ENCODE data around the gene STAT1.

STAT1 gene

DNA sequence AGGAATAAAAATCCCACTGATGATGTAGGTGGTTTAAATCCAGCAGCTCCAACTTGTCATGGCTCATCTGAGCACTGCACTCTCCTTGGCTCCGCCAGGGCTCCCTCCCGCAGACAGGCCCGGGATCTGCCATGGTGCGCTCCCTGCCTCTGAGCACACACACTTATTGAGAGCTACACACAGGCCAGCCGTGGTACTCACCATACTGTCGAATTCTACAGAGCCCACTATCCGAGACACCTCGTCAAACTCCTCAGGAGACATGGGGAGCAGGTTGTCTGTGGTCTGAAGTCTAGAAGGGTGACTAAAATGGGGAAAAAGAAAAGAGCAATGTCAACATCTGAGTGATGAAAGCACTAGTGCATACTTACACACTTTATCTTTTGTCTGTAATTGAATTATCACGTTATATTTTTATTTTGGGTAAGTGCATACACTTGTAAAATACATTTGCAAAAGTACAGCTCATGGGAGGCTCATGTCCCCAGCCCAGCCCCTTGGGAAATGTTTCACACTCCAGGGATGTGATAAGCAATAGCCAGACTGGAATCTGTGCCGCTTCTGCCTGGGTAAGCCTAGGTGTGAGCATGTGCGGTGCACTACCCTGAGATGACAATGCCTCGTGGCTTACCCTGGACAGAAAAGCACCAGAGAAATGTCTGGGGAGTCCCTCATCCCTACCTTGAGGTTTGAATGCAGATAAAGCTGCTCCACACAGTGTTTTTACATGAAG is 39.2 kb downstream of the STAT1 start:
- Histone ChIP-seq H3K4me3 (ENCODE audit: low read length) (no peak overlapping the region), H3K36me3 (ENCODE audit: control insufficient read depth, insufficient read depth, low read length) (peaks cover 25% of the 10 kb centered on the region; the same call in 1 of the 2 replicates), H3K27me3 (ENCODE audit: control insufficient read depth, insufficient read depth, low read length) (no peaks in the 10 kb centered on the region; the same call in 1 of the 2 replicates), H3K27ac (ENCODE audit: low read length) (no peak overlapping the region), H3K4me1 (ENCODE audit: control insufficient read depth, insufficient read depth, low read length) (no peaks in the 10 kb centered on the region), H3K9me3 (ENCODE audit: control insufficient read depth, insufficient read depth, low read length) (no peaks in the 10 kb centered on the region)
- no CpG with 5 or more reads among the region's 12 CpGs for WGBS (ENCODE audit: insufficient coverage, insufficient read length)
- DNase-seq (ENCODE audit: low read depth, low spot score) = no peak

DNA sequence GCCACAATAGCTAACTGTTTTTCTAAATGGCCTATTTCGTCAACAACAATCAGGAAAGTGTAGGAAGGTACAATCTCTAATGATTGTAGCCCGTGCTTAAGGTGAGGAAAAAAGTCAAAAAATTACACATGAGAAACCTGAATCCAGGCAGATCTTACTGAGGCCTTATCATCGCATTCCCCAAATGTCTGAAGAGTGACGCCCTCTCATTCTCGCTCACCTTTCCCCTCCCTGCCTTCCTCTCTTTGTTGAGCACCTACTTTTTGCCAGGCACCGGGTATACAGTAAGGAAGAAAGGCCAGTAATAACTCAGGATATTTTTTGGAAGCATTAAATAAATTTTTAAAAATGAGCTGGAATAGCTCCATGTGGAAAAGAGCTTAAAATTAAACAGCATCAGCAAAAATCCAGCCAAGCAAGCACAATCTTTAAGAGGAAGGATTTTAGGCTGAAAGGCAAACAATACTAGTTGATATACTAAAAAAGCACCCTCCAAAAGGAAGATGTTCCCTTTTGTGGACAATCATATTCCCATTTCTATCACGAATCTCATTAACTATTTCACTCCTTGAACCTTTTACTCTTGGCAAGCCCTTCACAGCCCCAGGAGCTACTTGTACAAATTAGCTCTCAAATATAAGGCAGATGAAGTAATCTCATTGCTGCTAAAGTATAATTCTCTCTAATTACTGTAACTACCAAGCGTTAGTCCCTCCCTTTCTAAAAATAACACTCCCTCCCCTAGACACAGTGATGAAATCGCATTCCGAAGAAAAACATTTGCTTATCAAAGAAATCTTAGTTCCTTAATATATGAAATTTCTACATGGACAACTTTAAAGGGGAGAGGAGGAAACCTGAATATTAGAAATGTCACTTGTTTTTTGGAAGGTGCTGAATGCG is 40.0 kb downstream of the STAT1 start:
- H3K4me3 ChIP-seq (ENCODE audit: low read length) = no peak overlapping the region
- no peaks in the 10 kb centered on the region for H3K4me1 ChIP-seq (ENCODE audit: control insufficient read depth, insufficient read depth, low read length)
- H3K27ac ChIP-seq (ENCODE audit: low read length) = no peak overlapping the region
- H3K9me3 ChIP-seq (ENCODE audit: control insufficient read depth, insufficient read depth, low read length) = no peaks in the 10 kb centered on the region
- peaks cover 24% of the 10 kb centered on the region; the same call in 1 of the 2 replicates for H3K36me3 ChIP-seq (ENCODE audit: control insufficient read depth, insufficient read depth, low read length)
- WGBS (ENCODE audit: insufficient coverage, insufficient read length) = no CpG with 5 or more reads among the region's 11 CpGs
- no peak for DNase-seq (ENCODE audit: low read depth, low spot score)
- H3K27me3 ChIP-seq (ENCODE audit: control insufficient read depth, insufficient read depth, low read length) = no peaks in the 10 kb centered on the region; the same call in 1 of the 2 replicates

DNA sequence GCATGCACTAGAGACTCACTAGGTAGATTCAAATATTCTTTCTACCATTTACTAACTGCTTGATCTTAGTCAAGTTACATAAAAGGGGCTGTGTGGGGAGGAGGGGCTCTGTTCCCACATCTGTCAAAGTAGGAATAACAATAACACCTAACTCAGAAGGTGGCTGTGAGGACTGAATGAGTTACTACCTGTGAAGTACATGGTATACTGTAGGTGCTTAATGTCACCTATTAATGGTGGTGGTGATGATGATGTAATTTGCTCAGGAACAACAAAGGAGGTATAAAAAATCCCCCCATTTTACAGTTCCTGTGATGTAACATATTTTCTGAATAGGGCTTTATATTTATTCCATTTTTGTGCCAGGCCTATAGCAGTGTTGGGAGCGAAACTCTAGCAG is 40.7 kb downstream of the STAT1 start:
- Histone ChIP-seq H3K36me3 (ENCODE audit: control insufficient read depth, insufficient read depth, low read length) (peaks cover 21% of the 10 kb centered on the region; the same call in 1 of the 2 replicates), H3K27me3 (ENCODE audit: control insufficient read depth, insufficient read depth, low read length) (no peaks in the 10 kb centered on the region; the same call in 1 of the 2 replicates), H3K4me3 (ENCODE audit: low read length) (no peak overlapping the region), H3K27ac (ENCODE audit: low read length) (no peak overlapping the region), H3K9me3 (ENCODE audit: control insufficient read depth, insufficient read depth, low read length) (no peaks in the 10 kb centered on the region), H3K4me1 (ENCODE audit: control insufficient read depth, insufficient read depth, low read length) (no peaks in the 10 kb centered on the region)
- WGBS (ENCODE audit: insufficient coverage, insufficient read length) = no CpG with 5 or more reads among the region's 1 CpG
- no peak for DNase-seq (ENCODE audit: low read depth, low spot score)

DNA sequence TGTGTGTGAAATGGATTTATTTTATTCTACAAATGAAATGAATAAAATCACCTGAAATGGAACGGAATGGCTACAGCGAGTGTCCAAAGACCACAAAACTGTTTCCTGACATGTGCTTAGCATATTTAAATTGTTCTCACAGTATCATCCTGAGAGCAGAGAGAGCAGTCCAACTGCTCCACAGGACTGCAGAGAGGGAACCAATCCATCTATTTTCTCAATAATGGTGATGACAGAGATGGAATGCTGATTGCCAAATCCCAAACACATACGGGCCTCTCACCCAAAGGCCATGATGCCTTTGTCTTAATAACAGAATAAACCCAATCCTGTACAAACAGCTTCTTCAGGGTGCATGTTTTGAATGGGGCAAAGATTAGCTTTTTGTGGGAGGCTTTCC is 41.1 kb downstream of the STAT1 start:
- H3K9me3 ChIP-seq (ENCODE audit: control insufficient read depth, insufficient read depth, low read length) = no peaks in the 10 kb centered on the region
- H3K4me3 ChIP-seq (ENCODE audit: low read length) = no peak overlapping the region
- WGBS (ENCODE audit: insufficient coverage, insufficient read length) = no CpG with 5 or more reads among the region's 3 CpGs
- H3K27ac ChIP-seq (ENCODE audit: low read length) = no peak overlapping the region
- no peak for DNase-seq (ENCODE audit: low read depth, low spot score)
- peaks cover 21% of the 10 kb centered on the region; the same call in 1 of the 2 replicates for H3K36me3 ChIP-seq (ENCODE audit: control insufficient read depth, insufficient read depth, low read length)
- H3K4me1 ChIP-seq (ENCODE audit: control insufficient read depth, insufficient read depth, low read length) = no peaks in the 10 kb centered on the region
- no peaks in the 10 kb centered on the region; the same call in 1 of the 2 replicates for H3K27me3 ChIP-seq (ENCODE audit: control insufficient read depth, insufficient read depth, low read length)

DNA sequence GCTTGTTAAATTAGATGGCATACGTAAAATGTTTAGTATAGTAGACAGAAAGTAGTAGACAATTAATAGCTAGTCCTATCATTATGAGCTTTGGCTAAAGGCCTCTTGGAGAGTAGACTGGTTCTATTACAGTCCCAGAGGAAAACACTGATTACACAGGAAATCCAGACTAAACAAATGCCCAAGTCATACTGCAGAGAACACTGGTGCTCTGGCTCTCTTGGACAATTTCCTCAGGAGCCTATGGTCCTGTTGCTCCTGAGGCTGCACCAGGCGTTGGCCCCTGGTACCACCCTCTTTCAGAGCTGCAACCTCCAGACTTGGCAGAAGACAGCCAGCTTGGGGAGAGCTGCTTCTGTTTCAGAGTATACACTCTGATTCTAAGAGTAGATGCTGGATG is 41.8 kb downstream of the STAT1 start:
- no peak overlapping the region for H3K4me3 ChIP-seq (ENCODE audit: low read length)
- DNase-seq (ENCODE audit: low read depth, low spot score) = no peak
- H3K9me3 ChIP-seq (ENCODE audit: control insufficient read depth, insufficient read depth, low read length) = no peaks in the 10 kb centered on the region
- H3K27ac ChIP-seq (ENCODE audit: low read length) = no peak overlapping the region
- no peaks in the 10 kb centered on the region for H3K4me1 ChIP-seq (ENCODE audit: control insufficient read depth, insufficient read depth, low read length)
- WGBS (ENCODE audit: insufficient coverage, insufficient read length) = no CpG with 5 or more reads among the region's 2 CpGs
- no peaks in the 10 kb centered on the region; the same call in 1 of the 2 replicates for H3K27me3 ChIP-seq (ENCODE audit: control insufficient read depth, insufficient read depth, low read length)
- H3K36me3 ChIP-seq (ENCODE audit: control insufficient read depth, insufficient read depth, low read length) = peaks cover 19% of the 10 kb centered on the region; the same call in 1 of the 2 replicates

DNA sequence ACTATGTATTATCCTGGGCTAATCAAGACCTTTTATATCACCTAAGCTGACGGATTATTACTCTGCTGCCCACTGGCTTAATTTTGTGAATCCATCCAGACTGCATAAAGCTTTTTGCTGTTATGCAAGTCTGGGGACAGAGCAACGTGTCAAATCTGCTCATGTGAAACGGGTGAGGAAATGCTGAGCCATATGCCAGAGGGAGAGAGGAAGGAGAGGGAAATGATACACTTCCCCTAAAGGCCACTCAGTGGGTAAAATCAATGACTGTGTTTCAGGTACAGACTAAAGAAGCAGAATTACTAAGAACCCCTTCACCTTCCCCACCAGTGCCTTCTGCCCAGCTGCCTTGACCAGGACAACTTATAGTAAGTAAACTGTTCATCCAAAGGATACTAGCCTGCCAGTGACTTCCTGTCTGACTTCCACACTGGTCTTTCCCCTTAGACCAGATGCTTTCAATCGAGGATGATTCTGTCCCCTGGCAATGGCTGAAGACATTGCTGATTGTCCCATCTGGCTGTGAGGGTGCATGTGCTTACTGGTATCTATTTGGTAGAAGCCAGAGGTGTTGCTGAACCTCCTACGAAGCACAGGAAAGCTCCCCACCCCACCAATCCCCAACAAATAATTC is 43.0 kb downstream of the STAT1 start:
- H3K27ac ChIP-seq (ENCODE audit: low read length) = no peak overlapping the region
- H3K27me3 ChIP-seq (ENCODE audit: control insufficient read depth, insufficient read depth, low read length) = no peaks in the 10 kb centered on the region; the same call in 1 of the 2 replicates
- no peak overlapping the region for H3K4me3 ChIP-seq (ENCODE audit: low read length)
- H3K4me1 ChIP-seq (ENCODE audit: control insufficient read depth, insufficient read depth, low read length) = no peaks in the 10 kb centered on the region
- H3K9me3 ChIP-seq (ENCODE audit: control insufficient read depth, insufficient read depth, low read length) = no peaks in the 10 kb centered on the region
- H3K36me3 ChIP-seq (ENCODE audit: control insufficient read depth, insufficient read depth, low read length) = peaks cover 13% of the 10 kb centered on the region; the same call in 1 of the 2 replicates
- no CpG with 5 or more reads among the region's 5 CpGs for WGBS (ENCODE audit: insufficient coverage, insufficient read length)
- DNase-seq (ENCODE audit: low read depth, low spot score) = no peak

DNA sequence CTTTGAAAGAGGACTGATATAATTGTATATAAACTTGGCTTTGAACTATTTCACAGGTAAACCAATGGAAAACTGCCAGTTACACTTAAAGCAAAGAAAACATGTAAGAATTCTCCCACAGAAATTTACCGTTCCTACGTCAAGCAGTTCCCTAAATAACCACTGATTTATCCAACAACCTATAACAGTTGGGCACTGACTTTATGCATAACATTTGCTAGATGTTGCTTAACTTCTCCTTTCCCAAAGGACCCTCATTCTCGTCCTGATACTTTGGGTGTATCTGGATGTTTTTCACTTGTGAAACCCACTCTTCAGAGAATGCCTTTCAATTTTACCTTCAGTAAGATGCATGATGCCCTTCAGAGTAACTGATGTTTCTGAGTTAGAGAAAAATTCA is 43.8 kb downstream of the STAT1 start:
- DNase-seq (ENCODE audit: low read depth, low spot score) = no peak
- H3K27ac ChIP-seq (ENCODE audit: low read length) = no peak overlapping the region
- peaks cover 12% of the 10 kb centered on the region; the same call in 1 of the 2 replicates for H3K36me3 ChIP-seq (ENCODE audit: control insufficient read depth, insufficient read depth, low read length)
- H3K9me3 ChIP-seq (ENCODE audit: control insufficient read depth, insufficient read depth, low read length) = no peaks in the 10 kb centered on the region
- WGBS (ENCODE audit: insufficient coverage, insufficient read length) = no CpG with 5 or more reads among the region's 3 CpGs
- H3K4me3 ChIP-seq (ENCODE audit: low read length) = no peak overlapping the region
- H3K27me3 ChIP-seq (ENCODE audit: control insufficient read depth, insufficient read depth, low read length) = no peaks in the 10 kb centered on the region; the same call in 1 of the 2 replicates
- no peaks in the 10 kb centered on the region for H3K4me1 ChIP-seq (ENCODE audit: control insufficient read depth, insufficient read depth, low read length)

DNA sequence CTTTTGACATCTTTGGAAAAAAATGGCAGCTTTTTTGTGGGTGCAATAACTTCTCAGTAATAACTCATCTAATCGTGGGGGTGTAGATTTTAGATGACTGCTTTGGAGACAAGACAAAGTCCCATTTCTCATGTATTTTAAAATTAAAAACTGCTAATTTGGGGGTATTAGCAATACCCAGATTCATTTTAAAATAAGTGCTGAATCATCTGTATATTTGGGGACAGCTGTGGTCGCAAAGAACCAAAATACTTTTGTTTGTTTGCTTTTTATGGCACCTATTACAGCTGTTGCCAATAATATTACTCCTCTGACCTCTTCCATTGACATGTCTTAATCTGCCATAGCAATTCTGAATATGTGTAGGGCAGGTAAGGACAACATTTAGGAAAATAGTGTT is 45.4 kb downstream of the STAT1 start:
- Histone ChIP-seq H3K27me3 (ENCODE audit: control insufficient read depth, insufficient read depth, low read length) (no peaks in the 10 kb centered on the region; the same call in 1 of the 2 replicates), H3K4me3 (ENCODE audit: low read length) (no peak overlapping the region), H3K36me3 (ENCODE audit: control insufficient read depth, insufficient read depth, low read length) (peaks cover 7% of the 10 kb centered on the region; the same call in 1 of the 2 replicates), H3K27ac (ENCODE audit: low read length) (no peak overlapping the region), H3K4me1 (ENCODE audit: control insufficient read depth, insufficient read depth, low read length) (no peaks in the 10 kb centered on the region), H3K9me3 (ENCODE audit: control insufficient read depth, insufficient read depth, low read length) (no peaks in the 10 kb centered on the region)
- DNase-seq (ENCODE audit: low read depth, low spot score) = no peak
- no CpG with 5 or more reads among the region's 2 CpGs for WGBS (ENCODE audit: insufficient coverage, insufficient read length)

DNA sequence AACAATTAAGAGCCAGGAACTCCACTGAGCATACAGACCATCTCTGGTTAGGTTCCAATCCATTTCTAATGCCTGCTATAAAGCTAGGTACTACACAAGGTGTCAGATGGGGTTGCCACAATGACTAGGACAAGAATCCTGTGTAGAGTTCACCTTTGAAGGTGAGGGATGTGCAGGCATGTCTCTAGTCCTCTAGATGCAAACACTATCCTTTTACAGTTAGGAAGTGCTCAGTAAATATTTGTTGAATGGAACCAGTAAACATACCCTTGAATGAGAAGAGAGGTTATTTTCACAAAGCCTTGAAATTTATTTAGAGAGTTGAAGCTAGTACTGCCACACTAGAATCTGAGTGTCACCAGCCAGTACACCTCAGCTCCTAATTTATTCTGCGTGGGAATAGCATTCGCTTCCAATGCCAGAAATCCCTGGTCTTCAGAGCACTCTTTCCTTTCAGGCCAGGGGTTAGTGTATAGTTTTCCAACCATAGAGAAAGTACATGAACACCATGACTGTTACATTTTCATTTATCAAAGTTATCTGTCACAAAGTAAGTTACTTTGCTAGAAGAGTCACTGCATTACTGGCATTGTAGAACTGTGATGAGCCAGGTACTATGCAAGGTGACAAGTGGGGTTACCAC is 48.3 kb downstream of the STAT1 start:
- Histone ChIP-seq H3K36me3 (ENCODE audit: control insufficient read depth, insufficient read depth, low read length) (peaks cover 4% of the 10 kb centered on the region; the same call in 1 of the 2 replicates), H3K27ac (ENCODE audit: low read length) (no peak overlapping the region), H3K9me3 (ENCODE audit: control insufficient read depth, insufficient read depth, low read length) (no peaks in the 10 kb centered on the region), H3K27me3 (ENCODE audit: control insufficient read depth, insufficient read depth, low read length) (no peaks in the 10 kb centered on the region), H3K4me3 (ENCODE audit: low read length) (no peak overlapping the region), H3K4me1 (ENCODE audit: control insufficient read depth, insufficient read depth, low read length) (no peaks in the 10 kb centered on the region)
- WGBS (ENCODE audit: insufficient coverage, insufficient read length) = no CpG with 5 or more reads among the region's 2 CpGs
- DNase-seq (ENCODE audit: low read depth, low spot score) = no peak
